GM10266 (cell line): ENCODE data around the gene BLM.

Experiments used
- DNase-seq: peaks from one replicate; pipeline ENCODE4 v3.0.0; 2012; ENCODE audit errors: extremely low spot score
- TF ChIP-seq, protein P1 (sequence below): IDR thresholded peaks from 2 replicates; pipeline ENCODE4 v1.5.1; 2012; ENCODE audit warnings: mild to moderate bottlenecking, low read depth; ENCODE audit not compliant: control insufficient read depth, insufficient read depth; ENCODE audit errors: missing control alignments

BLM gene

DNA sequence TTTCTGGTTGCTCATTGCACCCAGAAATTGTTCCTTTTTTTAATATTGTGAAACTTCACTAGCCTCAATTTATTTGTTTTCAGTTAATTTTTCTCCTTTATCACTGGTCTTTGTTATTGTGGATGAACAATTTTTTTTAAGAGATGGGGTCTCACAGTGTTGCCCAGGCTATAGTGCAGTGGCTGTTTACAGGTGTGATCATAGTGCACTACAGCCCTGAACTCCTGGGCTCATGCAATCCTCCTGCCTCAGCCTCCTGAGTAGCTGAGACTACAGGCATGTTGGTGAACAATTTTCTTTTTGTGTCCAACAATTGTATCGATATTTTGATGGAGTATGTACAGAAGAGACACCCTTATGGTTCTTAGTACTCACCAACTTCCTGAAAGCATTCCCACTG is 26.3 kb downstream of the BLM start:
- no peak for DNase-seq
- TF ChIP-seq, protein P1, sequence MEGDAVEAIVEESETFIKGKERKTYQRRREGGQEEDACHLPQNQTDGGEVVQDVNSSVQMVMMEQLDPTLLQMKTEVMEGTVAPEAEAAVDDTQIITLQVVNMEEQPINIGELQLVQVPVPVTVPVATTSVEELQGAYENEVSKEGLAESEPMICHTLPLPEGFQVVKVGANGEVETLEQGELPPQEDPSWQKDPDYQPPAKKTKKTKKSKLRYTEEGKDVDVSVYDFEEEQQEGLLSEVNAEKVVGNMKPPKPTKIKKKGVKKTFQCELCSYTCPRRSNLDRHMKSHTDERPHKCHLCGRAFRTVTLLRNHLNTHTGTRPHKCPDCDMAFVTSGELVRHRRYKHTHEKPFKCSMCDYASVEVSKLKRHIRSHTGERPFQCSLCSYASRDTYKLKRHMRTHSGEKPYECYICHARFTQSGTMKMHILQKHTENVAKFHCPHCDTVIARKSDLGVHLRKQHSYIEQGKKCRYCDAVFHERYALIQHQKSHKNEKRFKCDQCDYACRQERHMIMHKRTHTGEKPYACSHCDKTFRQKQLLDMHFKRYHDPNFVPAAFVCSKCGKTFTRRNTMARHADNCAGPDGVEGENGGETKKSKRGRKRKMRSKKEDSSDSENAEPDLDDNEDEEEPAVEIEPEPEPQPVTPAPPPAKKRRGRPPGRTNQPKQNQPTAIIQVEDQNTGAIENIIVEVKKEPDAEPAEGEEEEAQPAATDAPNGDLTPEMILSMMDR: no peak

DNA sequence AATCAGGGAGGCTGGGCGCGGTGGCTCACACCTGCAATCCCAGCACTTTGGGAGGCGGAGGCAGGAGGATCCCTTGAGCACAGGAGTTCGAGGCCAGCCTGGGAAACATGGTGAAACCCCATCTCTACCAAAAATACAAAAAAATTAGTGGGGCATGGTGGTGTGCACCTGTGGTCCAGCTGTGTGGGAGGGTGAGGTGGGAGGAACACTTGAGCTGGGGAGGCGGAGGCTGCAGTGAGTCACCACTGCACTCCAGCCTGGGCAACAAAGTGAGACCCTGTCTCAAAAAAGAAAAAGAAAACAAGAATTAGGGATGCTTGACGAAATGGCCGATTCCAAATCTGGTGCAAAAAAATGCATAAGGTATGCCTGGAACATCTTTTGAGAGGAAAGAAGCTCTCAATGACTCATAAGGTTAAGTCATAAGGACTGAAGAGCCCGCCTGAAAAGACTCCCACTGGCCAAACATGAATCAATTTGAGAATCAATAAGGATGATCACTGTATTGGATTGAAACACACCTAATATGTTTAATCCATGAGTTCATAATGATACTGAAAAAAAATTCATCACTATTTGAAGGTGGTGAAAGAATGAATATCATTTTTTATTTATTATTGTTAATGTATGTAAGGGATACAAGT is 27.7 kb downstream of the BLM start:
- TF ChIP-seq, protein P1: no peak
- no peak for DNase-seq

DNA sequence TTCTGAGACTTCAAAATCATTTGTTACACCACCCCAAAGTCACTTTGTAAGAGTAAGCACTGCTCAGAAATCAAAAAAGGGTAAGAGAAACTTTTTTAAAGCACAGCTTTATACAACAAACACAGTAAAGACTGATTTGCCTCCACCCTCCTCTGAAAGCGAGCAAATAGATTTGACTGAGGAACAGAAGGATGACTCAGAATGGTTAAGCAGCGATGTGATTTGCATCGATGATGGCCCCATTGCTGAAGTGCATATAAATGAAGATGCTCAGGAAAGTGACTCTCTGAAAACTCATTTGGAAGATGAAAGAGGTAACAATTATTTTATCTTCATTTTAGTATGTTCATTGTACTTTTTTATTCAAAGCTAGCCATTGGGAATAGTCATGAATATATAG is 32.6 kb downstream of the BLM start:
- DNase-seq: no peak

DNA sequence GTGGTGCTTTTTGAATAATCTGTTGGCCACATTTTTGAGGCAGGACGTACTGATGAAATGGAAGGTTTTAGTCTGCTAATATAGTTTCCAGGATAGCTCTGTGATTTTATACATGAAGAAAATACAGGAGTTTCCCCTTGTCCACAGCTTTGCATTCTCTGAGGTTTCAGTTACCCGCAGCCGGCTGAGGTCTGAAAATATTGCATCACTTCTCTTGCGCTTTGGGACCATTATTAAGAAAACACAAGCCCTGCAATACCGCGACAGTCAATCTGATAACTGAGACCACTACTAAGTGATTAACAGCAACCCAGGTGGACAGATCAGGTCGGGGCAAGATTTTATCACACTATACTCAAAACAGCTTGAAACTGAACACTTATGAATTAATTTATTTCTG is 33.0 kb downstream of the BLM start:
- DNase-seq: no peak
- TF ChIP-seq, protein P1: no peak

More for the DNA sequence above, 32.6 kb downstream of the BLM start:
- TF ChIP-seq, protein P1: no peak

DNA sequence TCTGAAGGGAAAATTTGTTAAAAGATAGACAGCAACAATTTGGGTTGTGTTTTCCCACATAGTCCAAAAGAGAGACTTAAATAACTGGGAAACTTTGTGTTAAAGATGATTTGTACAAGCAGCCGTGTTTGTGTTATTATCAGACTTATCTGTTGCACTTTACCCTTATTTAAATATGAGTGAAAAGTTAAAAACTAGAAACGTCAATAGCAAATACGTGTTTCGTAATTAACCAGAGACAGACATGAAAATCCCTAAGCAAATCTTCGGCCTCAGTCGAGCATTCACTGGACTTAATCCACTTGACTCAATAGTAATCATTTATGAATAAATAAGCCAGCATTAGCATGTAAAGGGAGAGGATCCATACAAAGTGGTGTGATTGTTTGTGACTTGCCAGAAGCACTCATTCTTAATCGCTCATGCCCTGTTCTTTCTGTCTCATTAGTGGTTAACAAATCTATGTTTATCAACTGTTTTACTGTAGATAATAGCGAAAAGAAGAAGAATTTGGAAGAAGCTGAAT is 34.2 kb downstream of the BLM start:
- TF ChIP-seq, protein P1: no peak
- DNase-seq: no peak

DNA sequence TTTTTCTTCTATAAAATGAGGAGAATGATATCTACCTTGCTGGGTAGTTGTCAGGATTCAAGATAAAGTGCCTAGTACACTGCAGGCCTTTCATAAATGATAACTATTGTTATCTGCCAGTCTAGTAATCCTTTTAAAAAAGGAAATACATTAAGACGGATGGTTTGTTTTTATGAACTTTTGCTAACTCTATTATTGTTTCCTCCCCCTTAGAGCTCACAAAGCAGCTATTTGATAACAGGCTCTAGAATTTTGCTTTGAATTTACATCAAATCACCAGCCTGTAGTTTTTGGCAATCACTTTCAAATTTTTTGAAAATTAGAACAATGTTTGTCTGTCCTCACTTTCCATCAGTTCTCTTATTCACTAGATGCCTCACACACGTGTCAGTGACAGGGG is 39.8 kb downstream of the BLM start:
- no peak for DNase-seq
- TF ChIP-seq, protein P1: no peak

DNA sequence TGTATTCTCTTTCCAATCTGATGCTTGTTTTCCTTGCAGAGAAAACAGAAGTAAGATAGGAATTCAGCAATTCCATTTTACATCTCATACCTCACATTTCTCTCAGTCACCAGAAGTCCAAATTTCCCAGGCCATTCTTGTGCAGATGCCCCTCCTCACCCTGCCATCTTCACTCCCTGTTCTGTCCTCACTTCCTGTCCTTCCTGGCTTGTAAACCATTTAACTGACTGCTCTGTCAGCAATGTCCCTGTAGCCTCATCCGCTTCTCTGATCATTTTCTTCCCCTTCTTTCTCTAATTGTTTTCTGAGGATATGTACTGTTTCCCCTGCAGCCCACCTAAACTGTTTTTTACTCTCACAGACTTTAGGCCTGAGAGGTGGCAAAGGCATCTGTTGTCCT is 40.3 kb downstream of the BLM start:
- TF ChIP-seq, protein P1: no peak
- DNase-seq: no peak
